NOMO-1 treated with DMSO at 0.1 percent for 48 hours (cell line): Measurements from ENCODE around the gene ATP6V0D1.
"Not testable (repeated sequence)": the region's sequence is repeated elsewhere in the genome, so short reads cannot be mapped to it uniquely, and the experiment has no call there.

ENCODE experiments used
- DNase-seq: peaks from one replicate; lab custom pipeline; 2025; ENCODE audit not compliant: unreplicated experiment; lab: John Stamatoyannopoulos, UW

Gene ATP6V0D1

GRCh38 chr16:67504031-67505021 lies 23.4 kb upstream of the ATP6V0D1 start:
- DNase-seq: peak; percentile 79

- no peak for DNase-seq
Measured at GRCh38 chr16:67499106-67499505, 18.1 kb upstream of the ATP6V0D1 start.

GRCh38 chr16:67490335-67491096 lies 9.6 kb upstream of the ATP6V0D1 start:
- DNase-seq: peak; percentile 73

- DNase-seq: no peak
Measured at GRCh38 chr16:67489401-67490083, 8.6 kb upstream of the ATP6V0D1 start.

- not testable (repeated sequence) for DNase-seq
Measured at GRCh38 chr16:67487561-67487960, 6.6 kb upstream of the ATP6V0D1 start.

GRCh38 chr16:67486805-67487204 lies 5.8 kb upstream of the ATP6V0D1 start:
- DNase-seq: peak; percentile 17

- DNase-seq: no peak
Measured at GRCh38 chr16:67483731-67484525, 3.0 kb upstream of the ATP6V0D1 start.

GRCh38 chr16:67483150-67483549 lies 2.2 kb upstream of the ATP6V0D1 start, which contains the start of gene AGRP:
AGRP (minus strand) TSS chr16:67483547; CDS start chr16:67483398, 149 bp downstream.
- no peak for DNase-seq

- DNase-seq: no peak
Measured at GRCh38 chr16:67482233-67482924, 1.4 kb upstream of the ATP6V0D1 start.

GRCh38 chr16:67481561-67482232 lies 740 bp upstream of the ATP6V0D1 start:
- DNase-seq: peak; percentile 21

- DNase-seq: no peak
Measured at GRCh38 chr16:67477960-67478554, 2.9 kb downstream of the ATP6V0D1 start.

- DNase-seq: no peak
Measured at GRCh38 chr16:67474551-67475455, 6.2 kb downstream of the ATP6V0D1 start.

- DNase-seq: no peak
Measured at GRCh38 chr16:67471758-67472384, 9.1 kb downstream of the ATP6V0D1 start.

- DNase-seq: no peak
Measured at GRCh38 chr16:67470359-67470758, 10.6 kb downstream of the ATP6V0D1 start.

GRCh38 chr16:67468731-67469130 lies 12.2 kb downstream of the ATP6V0D1 start:
- DNase-seq: peak; percentile 4

GRCh38 chr16:67466581-67466980 lies 14.4 kb downstream of the ATP6V0D1 start:
- DNase-seq: no peak

- DNase-seq: no peak
Measured at GRCh38 chr16:67464565-67464964, 16.4 kb downstream of the ATP6V0D1 start.
